Ramos (cell line): Measurements from ENCODE around the gene ARID4A.
"Not testable (repeated sequence)": the region's sequence is repeated elsewhere in the genome, so short reads cannot be mapped to it uniquely, and the experiment has no call there.

ENCODE experiments used
- in situ Hi-C: fragments of 300-500 bp; cut with MboI; formaldehyde crosslinking; loops from one replicate; pipeline ENCODE4 v1.14.3; 2022; ENCODE audit warnings: low sequenced_read_pairs; ENCODE audit not compliant: unreplicated experiment

ARID4A gene

GRCh38 chr14:58292187-58292586 is 6.2 kb upstream of the ARID4A start:
- in situ Hi-C loops: no loop called here

GRCh38 chr14:58294201-58294600 is 4.2 kb upstream of the ARID4A start:
- in situ Hi-C loops: no loop called here

- in situ Hi-C loops: no loop called here
These were observed 1.6 kb upstream of the ARID4A start for GRCh38 chr14:58296726-58297125.

GRCh38 chr14:58297412-58297761 is 968 bp upstream of the ARID4A start:
- in situ Hi-C loops: no loop called here

- in situ Hi-C loops: no loop called here
These were observed 436 bp upstream of the ARID4A start for GRCh38 chr14:58297762-58298476.

- in situ Hi-C loops: no loop called here
These were observed 1.3 kb downstream of the ARID4A start for GRCh38 chr14:58299401-58300330.

GRCh38 chr14:58301416-58301815 is 3.1 kb downstream of the ARID4A start:
- in situ Hi-C loops: no loop called here

- in situ Hi-C loops: no loop called here
These were observed 7.4 kb downstream of the ARID4A start for GRCh38 chr14:58305730-58306129.

GRCh38 chr14:58307597-58308316 is 9.4 kb downstream of the ARID4A start:
- in situ Hi-C loops: no loop called here

GRCh38 chr14:58309086-58309485 is 10.7 kb downstream of the ARID4A start:
- in situ Hi-C loops: no loop called here

- in situ Hi-C loops: no loop called here
These were observed 15.3 kb downstream of the ARID4A start for GRCh38 chr14:58313699-58314098.

- in situ Hi-C loops: no loop called here
These were observed 17.3 kb downstream of the ARID4A start for GRCh38 chr14:58315606-58316005.

- in situ Hi-C loops: no loop called here
These were observed 28.7 kb downstream of the ARID4A start for GRCh38 chr14:58327019-58327418.

GRCh38 chr14:58331111-58331510 is 32.8 kb downstream of the ARID4A start:
- in situ Hi-C loops: no loop called here

GRCh38 chr14:58332561-58332960 is 34.2 kb downstream of the ARID4A start:
- in situ Hi-C loops: no loop called here

- in situ Hi-C loops: not testable (repeated sequence)
These were observed 41.3 kb downstream of the ARID4A start for GRCh38 chr14:58339666-58340065.

- in situ Hi-C loops: no loop called here
These were observed 42.9 kb downstream of the ARID4A start for GRCh38 chr14:58341152-58341748.

- in situ Hi-C loops: not testable (repeated sequence)
These were observed 45.2 kb downstream of the ARID4A start for GRCh38 chr14:58343535-58343934.

GRCh38 chr14:58353516-58354299 is 55.4 kb downstream of the ARID4A start:
- in situ Hi-C loops: no loop called here

GRCh38 chr14:58354808-58355207 is 56.5 kb downstream of the ARID4A start:
- in situ Hi-C loops: no loop called here
